Activated CD8-positive, alpha-beta memory T cell treated with anti-CD3 and anti-CD28 coated beads, Interleukin-2, amount 50 U/mL, for 24 hours (primary cell): ENCODE results near the gene MFSD12.
"Not testable (repeated sequence)": the region's sequence is repeated elsewhere in the genome, so short reads cannot be mapped to it uniquely, and the experiment has no call there.

ENCODE experiments used
- DNase-seq: peaks from one replicate; pipeline ENCODE4 v3.0.0-alpha.2; 2020; ENCODE audit errors: extremely low read depth

The MFSD12 gene

DNA sequence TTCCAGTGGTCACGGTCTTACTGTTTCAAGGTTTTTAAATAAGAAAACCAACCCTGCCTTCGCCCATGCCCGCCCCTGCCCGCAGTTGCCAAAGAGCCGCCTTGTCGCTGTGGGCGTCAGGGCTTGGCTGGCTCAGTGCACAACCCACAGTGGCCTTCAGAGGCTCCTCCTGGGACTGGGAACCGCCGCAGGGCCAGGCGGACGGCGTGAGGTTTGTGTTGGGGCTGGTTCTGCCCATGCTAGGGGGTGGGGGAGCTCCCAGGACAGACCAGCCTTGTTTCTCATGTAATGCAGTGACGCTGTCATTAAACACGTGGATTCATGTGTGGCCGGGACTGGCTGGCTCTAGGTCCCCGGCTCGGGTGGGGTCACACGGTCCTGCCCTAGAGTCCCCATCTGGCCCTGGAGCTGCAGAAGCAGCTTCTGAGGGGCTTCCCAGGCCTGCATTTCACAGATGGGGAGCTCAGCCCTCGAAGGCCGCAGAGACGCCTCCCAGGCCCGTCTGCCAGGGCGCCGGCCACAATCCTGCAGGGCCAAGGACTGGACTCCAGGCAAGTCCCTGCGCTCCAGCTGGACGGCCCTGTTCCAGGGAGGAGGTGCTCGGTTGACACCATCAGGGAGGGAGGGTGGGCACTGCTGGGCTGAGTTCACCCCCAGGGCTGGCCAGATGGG is 20.8 kb downstream of the MFSD12 start:
- DNase-seq, result no peak

DNA sequence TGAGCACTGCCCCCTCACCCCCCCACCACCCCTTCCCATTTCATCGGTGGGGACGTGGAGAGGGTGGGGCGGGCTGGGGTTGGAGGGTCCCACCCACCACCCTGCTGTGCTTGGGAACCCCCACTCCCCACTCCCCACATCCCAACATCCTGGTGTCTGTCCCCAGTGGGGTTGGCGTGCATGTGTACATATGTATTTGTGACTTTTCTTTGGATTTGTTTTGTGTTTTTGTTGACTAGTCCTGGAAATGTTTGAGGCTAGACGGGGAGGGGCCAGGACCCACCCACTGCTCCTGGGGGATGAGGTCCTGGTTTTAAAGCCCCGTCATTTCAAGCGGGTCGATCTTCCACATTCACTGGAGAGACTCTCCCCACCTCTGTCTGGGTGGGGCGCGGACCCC is 21.4 kb downstream of the MFSD12 start:
- DNase-seq, result no peak

DNA sequence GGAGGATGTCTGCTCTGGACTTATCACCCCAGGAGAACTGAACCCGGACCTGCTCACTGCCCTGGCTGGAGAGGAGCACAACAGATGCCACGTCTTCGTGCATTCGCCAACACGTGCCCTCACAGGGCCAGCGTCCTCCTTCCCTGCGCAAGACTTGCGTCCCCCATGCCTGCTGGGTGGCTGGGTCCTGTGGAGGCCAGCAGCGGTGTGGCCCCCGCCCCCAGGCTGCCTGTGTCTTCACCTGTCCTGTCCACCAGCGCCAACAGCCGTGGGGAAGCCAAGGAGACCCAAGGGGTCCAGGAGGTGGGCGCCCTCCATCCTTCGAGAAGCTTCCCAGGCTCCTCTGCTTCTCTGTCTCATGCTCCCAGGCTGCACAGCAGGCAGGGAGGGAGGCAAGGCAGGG is 21.8 kb downstream of the MFSD12 start:
- DNase-seq, result no peak

GRCh38 chr19:3535235-3535535 is 22.2 kb downstream of the MFSD12 start:
- DNase-seq, result no peak

GRCh38 chr19:3534375-3535234 is 22.8 kb downstream of the MFSD12 start:
- no peak for DNase-seq

GRCh38 chr19:3533563-3534216 is 23.7 kb downstream of the MFSD12 start:
- no peak for DNase-seq

GRCh38 chr19:3533033-3533432 is 24.4 kb downstream of the MFSD12 start:
- no peak for DNase-seq

DNA sequence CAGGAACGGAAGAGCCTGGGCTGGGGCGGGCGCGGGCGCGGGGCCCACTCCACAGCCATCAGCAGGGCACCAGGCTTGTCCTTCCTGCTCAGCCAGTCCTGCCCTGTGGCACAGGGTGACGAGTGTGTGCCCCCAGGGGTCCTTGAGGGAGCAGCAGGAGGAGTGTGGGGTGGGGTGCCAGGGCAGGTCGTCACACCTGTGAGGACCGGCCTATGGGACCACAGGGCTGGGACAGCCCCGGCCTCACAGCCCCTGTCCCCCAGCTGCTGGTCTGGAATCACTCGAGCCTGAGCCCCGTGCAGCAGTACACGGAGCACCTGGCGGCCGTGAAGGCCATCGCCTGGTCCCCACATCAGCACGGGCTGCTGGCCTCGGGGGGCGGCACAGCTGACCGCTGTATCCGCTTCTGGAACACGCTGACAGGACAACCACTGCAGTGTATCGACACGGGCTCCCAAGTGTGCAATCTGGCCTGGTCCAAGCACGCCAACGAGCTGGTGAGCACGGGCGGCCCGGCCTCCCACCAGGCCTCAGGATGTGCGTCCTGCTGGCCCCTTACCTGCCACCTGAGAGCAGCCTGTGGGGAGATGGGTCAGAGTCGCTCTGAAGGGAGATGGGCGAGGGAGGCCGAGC is 25.1 kb downstream of the MFSD12 start:
- DNase-seq, result no peak

- no peak for DNase-seq
Observed at GRCh38 chr19:3531716-3532115, 25.7 kb downstream of the MFSD12 start.

DNA sequence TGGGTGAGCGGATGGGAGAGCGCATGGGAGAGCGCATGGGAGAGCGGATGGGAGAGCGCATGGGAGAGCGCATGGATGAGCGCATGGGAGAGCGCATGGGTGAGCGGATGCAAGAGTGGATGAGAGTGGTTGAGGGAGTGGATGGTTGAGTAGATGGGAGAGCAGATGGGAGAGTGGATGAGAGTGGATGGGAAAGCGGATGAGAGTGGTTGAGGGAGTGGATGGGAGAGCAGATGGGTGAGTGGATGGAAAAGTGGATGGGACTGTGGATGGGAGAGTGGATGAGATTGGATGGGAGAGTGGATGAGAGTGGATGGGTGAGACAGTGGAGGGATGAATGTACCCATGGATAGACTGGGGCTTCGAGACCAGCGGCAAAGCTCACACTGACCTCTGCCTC is 27.0 kb downstream of the MFSD12 start:
- DNase-seq, result no peak

- not testable (repeated sequence) for DNase-seq
Observed at GRCh38 chr19:3529299-3529698, 28.1 kb downstream of the MFSD12 start.

DNA sequence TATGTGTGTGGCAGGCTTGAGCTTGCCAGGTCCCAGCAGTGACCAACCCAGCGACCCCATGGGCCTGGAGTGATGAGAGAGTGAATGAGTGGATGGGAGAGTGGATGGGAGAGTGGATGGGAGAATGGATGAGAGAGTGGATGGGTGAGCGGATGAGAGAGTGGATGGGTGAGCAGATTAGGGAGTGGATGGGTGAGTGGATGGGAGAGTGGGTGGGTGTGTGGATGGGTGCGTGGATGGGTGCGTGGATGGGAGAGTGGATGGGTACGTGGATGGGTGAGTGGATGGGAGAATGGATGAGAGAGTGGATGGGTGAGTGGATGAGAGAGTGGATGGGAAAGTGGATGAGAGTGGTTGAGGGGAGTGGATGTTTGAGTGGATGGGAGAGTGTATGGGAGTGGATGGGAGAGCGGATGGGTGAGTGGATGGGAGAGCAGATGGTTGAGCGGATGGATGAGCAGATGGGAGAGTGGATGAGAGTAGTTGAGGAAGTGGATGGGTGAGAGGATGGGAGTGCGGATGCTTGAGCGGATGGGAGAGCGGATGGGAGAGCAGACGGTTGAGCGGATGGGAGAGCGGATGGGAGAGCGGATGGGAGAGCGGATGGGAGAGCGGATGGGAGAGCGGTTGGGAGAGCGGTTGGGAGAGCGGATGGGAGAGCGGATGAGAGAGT is 28.7 kb downstream of the MFSD12 start:
- no peak for DNase-seq

DNA sequence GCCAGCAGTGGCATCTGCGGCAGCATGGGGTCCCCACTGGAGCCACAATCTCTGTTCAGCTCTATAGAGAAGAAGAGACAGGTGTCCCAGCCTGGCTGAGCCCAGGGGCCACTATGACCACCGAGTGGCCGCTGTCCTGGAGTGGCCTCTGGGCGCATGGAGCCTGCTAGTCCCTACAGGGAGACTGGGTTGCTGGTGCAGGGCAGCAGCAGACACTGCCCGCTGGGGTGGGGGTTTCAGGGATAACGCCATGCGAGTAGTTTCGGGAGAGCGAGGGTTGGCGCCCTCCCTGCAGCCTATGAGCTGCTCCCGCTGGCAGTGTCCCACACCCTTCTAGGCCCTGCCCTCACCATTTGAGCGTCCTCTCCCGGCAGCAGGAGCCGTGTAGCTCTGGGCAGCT is 29.3 kb downstream of the MFSD12 start:
- no peak for DNase-seq

DNA sequence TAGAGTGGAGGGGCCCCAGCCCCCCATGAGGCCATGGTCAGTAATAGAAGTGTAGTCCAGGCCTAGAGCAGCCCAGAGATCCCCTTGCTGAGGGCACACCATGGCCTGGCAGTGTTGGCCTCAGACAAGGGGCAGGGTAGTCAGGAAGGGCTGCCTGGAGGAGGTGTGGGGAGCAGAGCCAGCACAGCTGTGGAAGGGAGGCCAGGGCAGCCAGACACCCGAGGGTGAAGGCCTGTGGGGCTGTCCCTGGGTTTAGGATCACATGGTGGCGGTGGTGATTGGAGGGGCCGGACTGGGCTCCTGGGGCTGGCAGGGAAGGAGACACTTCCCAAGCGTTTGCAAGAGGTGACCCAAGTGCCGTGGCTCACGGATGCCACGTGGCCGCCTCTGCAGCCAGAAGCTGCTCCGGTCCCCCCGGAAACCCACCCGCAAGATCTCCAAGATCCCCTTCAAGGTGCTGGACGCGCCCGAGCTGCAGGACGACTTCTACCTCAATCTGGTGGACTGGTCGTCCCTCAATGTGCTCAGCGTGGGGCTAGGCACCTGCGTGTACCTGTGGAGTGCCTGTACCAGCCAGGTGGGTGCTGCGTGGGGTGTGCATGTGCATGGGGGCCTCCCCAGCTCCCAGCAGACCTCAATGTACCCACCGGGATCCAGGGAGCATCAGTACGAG is 30.0 kb downstream of the MFSD12 start:
- DNase-seq, result no peak

- DNase-seq, result no peak
Observed at GRCh38 chr19:3526507-3527237, 30.7 kb downstream of the MFSD12 start.

DNA sequence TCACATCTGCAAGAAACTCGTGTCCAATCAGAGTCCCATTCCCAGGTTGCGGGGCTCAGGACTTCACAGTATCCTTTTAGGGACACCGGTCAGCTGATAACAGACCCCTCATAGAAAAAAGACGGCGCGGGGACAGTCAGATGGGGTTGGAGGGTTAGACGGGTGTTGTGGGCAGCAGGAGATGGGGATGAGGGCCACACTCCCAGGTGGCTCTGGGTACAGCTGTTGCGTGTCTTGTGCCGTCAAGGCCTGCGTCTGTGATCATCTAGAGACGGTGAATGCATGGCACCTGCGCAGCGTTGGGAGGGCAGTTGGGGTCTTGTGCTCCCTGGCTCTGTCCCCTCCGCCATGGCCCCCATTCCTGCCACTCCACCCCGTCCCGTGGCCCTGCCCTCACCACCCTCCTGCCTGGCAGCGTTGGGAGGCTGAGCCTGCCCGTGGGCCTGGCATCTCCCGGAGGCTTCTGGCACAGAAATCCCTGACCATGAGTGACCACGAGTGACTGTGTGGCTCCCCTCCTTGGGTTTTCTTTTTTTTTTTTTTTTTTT is 32.4 kb downstream of the MFSD12 start:
- DNase-seq, result no peak

DNA sequence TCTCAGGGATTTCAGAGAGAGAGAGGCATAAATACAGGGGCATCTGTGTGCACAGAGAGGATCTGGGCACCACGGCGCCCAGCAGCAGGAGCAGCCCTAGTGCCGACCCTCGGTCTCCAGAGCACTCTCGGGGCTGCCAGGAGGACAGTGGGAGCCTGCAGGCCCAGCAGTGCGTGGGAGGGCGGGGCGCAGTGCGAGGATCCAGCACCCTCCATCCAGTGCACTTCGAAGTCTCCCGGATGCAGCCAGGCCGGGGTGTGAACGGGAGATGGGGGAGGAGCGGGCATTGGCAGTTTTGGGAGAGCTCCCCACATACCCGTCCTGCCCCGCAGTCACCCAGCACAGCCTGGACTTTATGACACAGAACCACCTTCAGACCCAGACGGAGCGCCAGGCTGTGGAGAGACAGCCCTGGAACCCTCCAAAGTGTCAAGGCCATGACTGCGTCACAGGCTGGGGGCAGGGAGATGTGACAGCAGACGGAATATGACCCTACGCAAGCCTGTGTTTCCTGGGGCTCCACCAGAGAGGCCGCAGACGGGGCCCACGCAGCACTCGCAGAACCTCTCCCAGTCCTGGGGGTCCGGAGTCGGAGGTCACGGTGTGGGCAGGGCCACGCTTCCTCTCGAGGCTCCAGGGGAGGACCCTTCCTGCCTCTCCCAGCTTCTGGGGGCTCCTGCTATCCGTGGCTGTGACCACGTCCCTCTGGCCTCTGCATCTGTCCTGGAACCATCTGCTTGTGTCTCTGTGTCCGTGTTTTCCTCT is 33.1 kb downstream of the MFSD12 start:
- DNase-seq, result no peak

GRCh38 chr19:3523361-3524077 is 33.9 kb downstream of the MFSD12 start:
- no peak for DNase-seq
